ENCODE data around the gene ATP13A2. TPM values are rescaled to one million over a fixed set of nuclear protein-coding genes. Genes with fewer than 3 reads are reported as not detected.

The ATP13A2 gene
- polyA plus RNA-seq, 1 donor (not counting 4 experiments of a cell fraction or from before 2014, with no cell fraction given): 19.7 TPM

- DNase-seq (ENCODE audit: low read depth, low spot score) (no peak), FAIRE-seq (no peak)
- Histone ChIP-seq H3K27me3 (ENCODE audit: control insufficient read depth, extremely low read depth, insufficient read depth, low read length) (no peaks in the 10 kb centered on the region), H3K4me1 (ENCODE audit: control insufficient read depth, extremely low read depth, insufficient read depth, low read length) (no peaks in the 10 kb centered on the region), H3K9me1 (ENCODE audit: control insufficient read depth, extremely low read depth, insufficient read depth, low read length) (no peaks in the 10 kb centered on the region), H3K4me3 (ENCODE audit: control insufficient read depth in 2 of 3, extremely low read depth in 1 of 3, insufficient read depth in 2 of 3, low read depth in 1 of 3, low read length in 3 of 3) (no peak overlapping the region), H3K9me3 (ENCODE audit: control insufficient read depth, low read depth, low read length) (no peaks in the 10 kb centered on the region), H2AFZ (ENCODE audit: control insufficient read depth, low read length) (no peak overlapping the region), H4K20me1 (ENCODE audit: control insufficient read depth, extremely low read depth, insufficient read depth, low read length) (no peaks in the 10 kb centered on the region), H3K36me3 (ENCODE audit: control insufficient read depth in 2 of 2, extremely low read depth in 1 of 2, insufficient read depth in 2 of 2, low read length in 2 of 2) (peaks cover 27% of the 10 kb centered on the region in 2 experiments), H3K9ac (ENCODE audit: control insufficient read depth, extremely low read depth, insufficient read depth, low read length) (no peak overlapping the region), H3K27ac (ENCODE audit: control insufficient read depth, insufficient read depth, low read length) (no peak overlapping the region), H3K79me2 (ENCODE audit: control insufficient read depth, insufficient read depth, low read length) (peaks cover 6% of the 10 kb centered on the region), H3K4me2 (ENCODE audit: control insufficient read depth, extremely low read depth, insufficient read depth, low read depth, low read length) (no peak overlapping the region)
- TF ChIP-seq CTCF (optimal IDR thresholded peaks at IDR 0.05 in 1 of 3, IDR thresholded peaks at IDR 0.05 in 1 of 3, conservative IDR thresholded peaks at IDR 0.05 in 1 of 3; ENCODE audit: extremely low read depth in 1 of 3, insufficient read depth in 2 of 3, low read length in 3 of 3): no peak
- no peak for TF ChIP-seq EZH2 (IDR thresholded peaks at IDR 0.05; ENCODE audit: low read length)
- dilution Hi-C loops (cut with MboI; ENCODE audit: extremely low pct_ligation_motif_present, low sequenced_read_pairs): no loop called here
Observed at GRCh38 chr1:17031436-17031835, 19.7 kb upstream of the ATP13A2 start.

GRCh38 chr1:17030206-17030605 lies 18.5 kb upstream of the ATP13A2 start:
- Histone ChIP-seq H3K9ac (ENCODE audit: control insufficient read depth, extremely low read depth, insufficient read depth, low read length) (no peak overlapping the region), H3K9me3 (ENCODE audit: control insufficient read depth, low read depth, low read length) (no peaks in the 10 kb centered on the region), H3K4me2 (ENCODE audit: control insufficient read depth, extremely low read depth, insufficient read depth, low read depth, low read length) (no peak overlapping the region), H2AFZ (ENCODE audit: control insufficient read depth, low read length) (no peak overlapping the region), H3K27ac (ENCODE audit: control insufficient read depth, insufficient read depth, low read length) (no peak overlapping the region), H3K27me3 (ENCODE audit: control insufficient read depth, extremely low read depth, insufficient read depth, low read length) (no peaks in the 10 kb centered on the region), H3K4me1 (ENCODE audit: control insufficient read depth, extremely low read depth, insufficient read depth, low read length) (no peaks in the 10 kb centered on the region), H3K9me1 (ENCODE audit: control insufficient read depth, extremely low read depth, insufficient read depth, low read length) (no peaks in the 10 kb centered on the region), H3K4me3 (ENCODE audit: control insufficient read depth in 2 of 3, extremely low read depth in 1 of 3, insufficient read depth in 2 of 3, low read depth in 1 of 3, low read length in 3 of 3) (no peak overlapping the region), H3K36me3 (ENCODE audit: control insufficient read depth in 2 of 2, extremely low read depth in 1 of 2, insufficient read depth in 2 of 2, low read length in 2 of 2) (peaks cover 31 to 32% of the 10 kb centered on the region in 2 experiments), H3K79me2 (ENCODE audit: control insufficient read depth, insufficient read depth, low read length) (peaks cover 2% of the 10 kb centered on the region), H4K20me1 (ENCODE audit: control insufficient read depth, extremely low read depth, insufficient read depth, low read length) (no peaks in the 10 kb centered on the region)
- FAIRE-seq (no peak), DNase-seq (ENCODE audit: low read depth, low spot score) (no peak)
- no peak for TF ChIP-seq EZH2 (IDR thresholded peaks at IDR 0.05; ENCODE audit: low read length)
- no peak for TF ChIP-seq CTCF (optimal IDR thresholded peaks at IDR 0.05 in 1 of 3, IDR thresholded peaks at IDR 0.05 in 1 of 3, conservative IDR thresholded peaks at IDR 0.05 in 1 of 3; ENCODE audit: extremely low read depth in 1 of 3, insufficient read depth in 2 of 3, low read length in 3 of 3)
- dilution Hi-C loops (cut with MboI; ENCODE audit: extremely low pct_ligation_motif_present, low sequenced_read_pairs): no loop called here

Measured in keratinocyte (primary cell).